OCI-LY7 (cell line): ENCODE results near the gene PPIG. TPM values are rescaled to one million over a fixed set of nuclear protein-coding genes. Genes with fewer than 3 reads are reported as not detected.

Experiments
- BruUV-seq: library from RNA; stranded (reverse); fragments of 400-500 nt; replicated peaks from 2 replicates; lab custom pipeline; 2021; lab: Mats Ljungman, UMichigan
- CTCF ChIA-PET: fragments of 300-600 bp; sonication (Branson Sonifier 250); formaldehyde crosslinking; loops from one replicate; lab custom pipeline; 2022; ENCODE audit warnings: antibody characterized with exemption; ENCODE audit not compliant: unreplicated experiment; lab: Charles Lee
- POLR2A ChIA-PET: fragments of 300-600 bp; sonication (Branson Sonifier 250); formaldehyde crosslinking; loops from one replicate; lab custom pipeline; 2022; ENCODE audit warnings: antibody characterized with exemption; lab: Charles Lee
- DNase-seq: peaks from one replicate; pipeline ENCODE4 v3.0.0-alpha.2; 2015; ENCODE audit warnings: low spot score
- H2AFZ ChIP-seq: fragments of 200-600 bp; sonication (generic), shearing (Covaris generic); 2 replicates; pipeline ENCODE4 v1.6.1; 2014; ENCODE audit warnings: mild to moderate bottlenecking, antibody characterized with exemption, low read length, moderate library complexity
- H3K27ac ChIP-seq: fragments of 200-600 bp; sonication (generic); 2 replicates; pipeline ENCODE4 v1.5.1; 2014; ENCODE audit warnings: mixed run types, low read depth, mild to moderate bottlenecking, moderate library complexity, low read length, inconsistent platforms; ENCODE audit not compliant: poor library complexity, severe bottlenecking
- H3K36me3 ChIP-seq: fragments of 200-600 bp; sonication (generic); 2 replicates; pipeline ENCODE4 v1.6.1; 2014; ENCODE audit warnings: mild to moderate bottlenecking, antibody characterized with exemption, low read length, moderate library complexity, mixed read lengths; ENCODE audit not compliant: insufficient read depth
- H3K4me1 ChIP-seq: fragments of 200-600 bp; sonication (generic); 2 replicates; pipeline ENCODE4 v1.5.1; 2014; ENCODE audit warnings: mild to moderate bottlenecking, low read length; ENCODE audit not compliant: insufficient read depth, poor library complexity, severe bottlenecking
- H3K4me2 ChIP-seq: fragments of 200-600 bp; sonication (generic); 2 replicates; pipeline ENCODE4 v1.6.1; 2014; ENCODE audit warnings: mild to moderate bottlenecking, low read length
- H3K4me3 ChIP-seq: fragments of 200-600 bp; sonication (generic); 2 replicates; pipeline ENCODE4 v1.5.1; 2014; ENCODE audit warnings: mild to moderate bottlenecking, low read depth, low read length; ENCODE audit not compliant: poor library complexity, severe bottlenecking
- H3K79me2 ChIP-seq: fragments of 200-600 bp; sonication (generic); 2 replicates; pipeline ENCODE4 v1.6.1; 2016; ENCODE audit warnings: low read depth, mild to moderate bottlenecking, low read length, moderate library complexity, mixed read lengths; ENCODE audit not compliant: insufficient read depth
- H3K9me2 ChIP-seq: fragments of 200-600 bp; sonication (generic); 2 replicates; pipeline ENCODE4 v1.6.1; 2016; ENCODE audit warnings: mild to moderate bottlenecking, low read length, mixed read lengths; ENCODE audit not compliant: insufficient read depth
- H3K9me3 ChIP-seq: fragments of 200-600 bp; sonication (generic); 2 replicates; pipeline ENCODE4 v1.6.1; 2014; ENCODE audit warnings: mild to moderate bottlenecking, mixed run types, low read length, mixed read lengths
- H4K20me1 ChIP-seq: fragments of 200-600 bp; sonication (generic); 2 replicates; pipeline ENCODE4 v1.6.1; 2014; ENCODE audit warnings: mild to moderate bottlenecking, antibody characterized with exemption, low read length, moderate library complexity, mixed read lengths; ENCODE audit not compliant: insufficient read depth
- EZH2phosphoT487 ChIP-seq: fragments of 200-600 bp; sonication (generic); IDR thresholded peaks from 2 replicates; pipeline ENCODE4 v1.6.1; 2018; ENCODE audit warnings: low read depth, borderline replicate concordance, mild to moderate bottlenecking, mixed run types, antibody characterized with exemption, low read length, moderate library complexity, mixed read lengths
- intact Hi-C: fragments of 100-400 bp; cut with micrococcal nuclease; formaldehyde crosslinking; loops from one replicate; pipeline ENCODE4 v1.10.0; 2022; ENCODE audit not compliant: unreplicated experiment
- total RNA-seq, 2 experiments: library from RNA; depleted of rRNA in 1 of 2; stranded (reverse); fragments of >200 nt in 1 of 2; shearing (Covaris generic) in 1 of 2; gene quantifications; 2 replicates each; pipeline ENCODE4 v1.2.3, GENCODE V29; 2014 to 2022
- TF ChIP-seq, protein P1 (sequence below): fragments of 200-600 bp; sonication (generic); conservative IDR thresholded peaks from 2 replicates; pipeline ENCODE4 v1.5.1; 2014; ENCODE audit warnings: mild to moderate bottlenecking, antibody characterized with exemption, low read length, moderate library complexity, mixed read lengths

PPIG gene
- total RNA-seq, 2 experiments from 2014 or later: 33.5 to 65.7 TPM

DNA sequence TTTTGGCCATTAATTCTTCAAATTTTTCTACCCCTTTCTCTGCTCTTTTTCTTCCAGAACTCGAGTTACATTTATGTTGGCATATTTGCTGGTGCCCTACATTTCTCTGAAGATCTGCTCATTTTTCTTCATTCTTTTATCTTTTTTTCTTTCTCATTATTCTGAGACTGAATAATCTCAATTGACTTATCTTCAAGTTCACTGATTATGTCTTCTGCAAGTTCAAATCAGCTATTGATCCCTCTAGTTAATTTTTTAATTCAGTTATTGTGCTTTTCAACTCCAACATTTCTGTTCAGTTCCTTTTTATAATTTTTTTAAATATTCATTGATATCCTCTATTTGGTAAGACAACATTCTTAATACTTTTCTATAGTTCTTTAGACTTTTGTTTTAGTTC is 106.8 kb downstream of the PPIG start:
- Histone ChIP-seq H3K4me1 (peaks cover 16% of the 10 kb centered on the region), H3K79me2 (peaks cover 4% of the 10 kb centered on the region; the same call in 1 of the 2 replicates), H3K4me3 (no peak overlapping the region), H3K27ac (no peak overlapping the region), H4K20me1 (no peaks in the 10 kb centered on the region), H3K4me2 (no peak overlapping the region), H3K9me3 (no peaks in the 10 kb centered on the region), H2AFZ (no peak overlapping the region), H3K36me3 (no peaks in the 10 kb centered on the region), H3K9me2 (no peaks in the 10 kb centered on the region)
- no TSS peak for BruUV-seq
- DNase-seq: no peak
- ChIA-PET POLR2A (interaction anchor here (0.6 to 0.8 kb wide), 2 partner anchors 79 to 102 kb away, joined by 3 to 4 read pairs; no protein-coding TSS in a partner anchor), CTCF (no interaction called here)
- TF ChIP-seq, protein P1, sequence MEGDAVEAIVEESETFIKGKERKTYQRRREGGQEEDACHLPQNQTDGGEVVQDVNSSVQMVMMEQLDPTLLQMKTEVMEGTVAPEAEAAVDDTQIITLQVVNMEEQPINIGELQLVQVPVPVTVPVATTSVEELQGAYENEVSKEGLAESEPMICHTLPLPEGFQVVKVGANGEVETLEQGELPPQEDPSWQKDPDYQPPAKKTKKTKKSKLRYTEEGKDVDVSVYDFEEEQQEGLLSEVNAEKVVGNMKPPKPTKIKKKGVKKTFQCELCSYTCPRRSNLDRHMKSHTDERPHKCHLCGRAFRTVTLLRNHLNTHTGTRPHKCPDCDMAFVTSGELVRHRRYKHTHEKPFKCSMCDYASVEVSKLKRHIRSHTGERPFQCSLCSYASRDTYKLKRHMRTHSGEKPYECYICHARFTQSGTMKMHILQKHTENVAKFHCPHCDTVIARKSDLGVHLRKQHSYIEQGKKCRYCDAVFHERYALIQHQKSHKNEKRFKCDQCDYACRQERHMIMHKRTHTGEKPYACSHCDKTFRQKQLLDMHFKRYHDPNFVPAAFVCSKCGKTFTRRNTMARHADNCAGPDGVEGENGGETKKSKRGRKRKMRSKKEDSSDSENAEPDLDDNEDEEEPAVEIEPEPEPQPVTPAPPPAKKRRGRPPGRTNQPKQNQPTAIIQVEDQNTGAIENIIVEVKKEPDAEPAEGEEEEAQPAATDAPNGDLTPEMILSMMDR: no peak
- TF ChIP-seq EZH2phosphoT487: no peak
- intact Hi-C loops: loop anchor here (10.0 kb wide), 1 partner anchor 1446 kb away; the partner anchor contains the start of gene STK39

Other genes starting within 250 kb of the PPIG start
- not detected in 2 replicates for gene LRP2, start 221.8 kb upstream of the PPIG start, total RNA-seq (2014; rRNA removed; shearing (Covaris generic))
- gene LRP2, start 221.8 kb upstream of the PPIG start, total RNA-seq (2022): 0.06 and 0.89 TPM in 2 replicates
- 0.13 and 1.0 TPM in 2 replicates for gene BBS5, start 104.9 kb upstream of the PPIG start, total RNA-seq (2014; rRNA removed; shearing (Covaris generic))
- 0.11 and 0.20 TPM in 2 replicates for gene BBS5, start 104.9 kb upstream of the PPIG start, total RNA-seq (2022)
- gene KLHL41, start 74.6 kb upstream of the PPIG start, total RNA-seq (2014; rRNA removed; shearing (Covaris generic)): not detected in 2 replicates
- not detected in 2 replicates for gene KLHL41, start 74.6 kb upstream of the PPIG start, total RNA-seq (2022)
- 25.1 and 34.6 TPM in 2 replicates for gene FASTKD1, start 10.5 kb upstream of the PPIG start, total RNA-seq (2014; rRNA removed; shearing (Covaris generic))
- 48.6 and 54.9 TPM in 2 replicates for gene FASTKD1, start 10.5 kb upstream of the PPIG start, total RNA-seq (2022)
- not detected in 2 replicates for gene CFAP210, start 110.1 kb downstream of the PPIG start, total RNA-seq (2014; rRNA removed; shearing (Covaris generic))
- not detected in 2 replicates for gene CFAP210, start 110.1 kb downstream of the PPIG start, total RNA-seq (2022)
- gene PHOSPHO2, start 110.1 kb downstream of the PPIG start, total RNA-seq (2014; rRNA removed; shearing (Covaris generic)): 2.8 and 4.8 TPM in 2 replicates
- gene PHOSPHO2, start 110.1 kb downstream of the PPIG start, total RNA-seq (2022): 2.9 and 4.2 TPM in 2 replicates
- 0.21 and 2.4 TPM in 2 replicates for gene KLHL23, start 149.5 kb downstream of the PPIG start, total RNA-seq (2014; rRNA removed; shearing (Covaris generic))
- 0.79 and 0.82 TPM in 2 replicates for gene KLHL23, start 149.5 kb downstream of the PPIG start, total RNA-seq (2022)
- 126 and 162 TPM in 2 replicates for gene SSB, start 214.5 kb downstream of the PPIG start, total RNA-seq (2014; rRNA removed; shearing (Covaris generic))
- gene SSB, start 214.5 kb downstream of the PPIG start, total RNA-seq (2022): 161 and 173 TPM in 2 replicates
- gene METTL5, start 240.6 kb downstream of the PPIG start, total RNA-seq (2014; rRNA removed; shearing (Covaris generic)): 52.3 and 56.7 TPM in 2 replicates
- 82.2 and 87.3 TPM in 2 replicates for gene METTL5, start 240.6 kb downstream of the PPIG start, total RNA-seq (2022)
- gene UBR3, start 243.1 kb downstream of the PPIG start, total RNA-seq (2014; rRNA removed; shearing (Covaris generic)): 11.6 TPM in 2 replicates
- 21.0 and 26.0 TPM in 2 replicates for gene UBR3, start 243.1 kb downstream of the PPIG start, total RNA-seq (2022)